SK-N-SH treated with all-trans-retinoic acid at 6 μM for 48 hours (cell line): ENCODE results near the gene PVALEF.

Source experiments
- ATAC-seq: fragments of 200-7000 bp; cut with Tn5 transposase; 3 replicates; pipeline ENCODE4 v1.9.1; 2020; ENCODE audit warnings: mild to moderate bottlenecking, moderate library complexity
- ARNTL ChIP-seq: fragments of 450-650 bp; formaldehyde crosslinking; IDR thresholded peaks from 2 replicates; pipeline ENCODE4 v1.5.0; 2020; ENCODE audit warnings: low read depth, mild to moderate bottlenecking, moderate library complexity, borderline replicate concordance
- BACH2 ChIP-seq: fragments of 250-450 bp; sonication (Bioruptor Pico); IDR thresholded peaks from 2 replicates; pipeline ENCODE4 v1.9.0; 2021; ENCODE audit warnings: mild to moderate bottlenecking, borderline replicate concordance
- CSDC2 ChIP-seq: fragments of 250-450 bp; sonication (Bioruptor Pico); IDR thresholded peaks from 2 replicates; pipeline ENCODE4 v1.5.0; 2020; ENCODE audit warnings: mild to moderate bottlenecking, moderate library complexity
- ESRRG ChIP-seq: fragments of 250-450 bp; sonication (Bioruptor Pico); IDR thresholded peaks from 2 replicates; pipeline ENCODE4 v1.6.1; 2021; ENCODE audit warnings: mild to moderate bottlenecking
- GLIS3 ChIP-seq: fragments of 250-450 bp; sonication (Bioruptor Pico); IDR thresholded peaks from 2 replicates; pipeline ENCODE4 v1.5.0; 2020; ENCODE audit warnings: mild to moderate bottlenecking, moderate library complexity
- ISL1 ChIP-seq: fragments of 250-450 bp; sonication (Bioruptor Pico); IDR thresholded peaks from 2 replicates; pipeline ENCODE4 v2.1.2; 2022; ENCODE audit warnings: mild to moderate bottlenecking, moderate library complexity
- OSR1 ChIP-seq: fragments of 250-450 bp; sonication (Bioruptor Pico); IDR thresholded peaks from 2 replicates; pipeline ENCODE4 v1.8.0; 2022; ENCODE audit warnings: moderate library complexity, mild to moderate bottlenecking, inconsistent platforms
- PPARA ChIP-seq: fragments of 250-450 bp; sonication (Bioruptor Pico); IDR thresholded peaks from 2 replicates; pipeline ENCODE4 v1.5.0; 2020; ENCODE audit warnings: mild to moderate bottlenecking, borderline replicate concordance
- RARB ChIP-seq: fragments of 250-450 bp; sonication (Bioruptor Pico); IDR thresholded peaks from 2 replicates; pipeline ENCODE4 v1.8.0; 2021; ENCODE audit warnings: mild to moderate bottlenecking, moderate library complexity
- SNAI2 ChIP-seq: fragments of 250-450 bp; sonication (Bioruptor Pico); IDR thresholded peaks from 2 replicates; pipeline ENCODE4 v1.5.0; 2020; ENCODE audit warnings: mild to moderate bottlenecking, moderate library complexity
- TCF4 ChIP-seq: fragments of 250-450 bp; sonication (Bioruptor Pico); IDR thresholded peaks from 2 replicates; pipeline ENCODE4 v1.8.0; 2021; ENCODE audit warnings: mild to moderate bottlenecking, moderate library complexity, borderline replicate concordance
- TOX ChIP-seq: fragments of 250-450 bp; sonication (Bioruptor Pico); IDR thresholded peaks from 2 replicates; pipeline ENCODE4 v1.8.0; 2021; ENCODE audit warnings: mild to moderate bottlenecking, moderate library complexity, borderline replicate concordance
- ZC3H10 ChIP-seq: fragments of 250-450 bp; sonication (Bioruptor Pico); IDR thresholded peaks from 2 replicates; pipeline ENCODE4 v1.5.1; 2021; ENCODE audit warnings: mild to moderate bottlenecking, moderate library complexity
- ZFP3 ChIP-seq: fragments of 250-450 bp; sonication (Bioruptor Pico); IDR thresholded peaks from 2 replicates; pipeline ENCODE4 v1.5.0; 2020; ENCODE audit warnings: mild to moderate bottlenecking, moderate library complexity
- ZFP30 ChIP-seq: fragments of 450-650 bp; formaldehyde crosslinking; IDR thresholded peaks from 2 replicates; pipeline ENCODE4 v1.5.0; 2022; ENCODE audit warnings: mild to moderate bottlenecking, moderate library complexity
- ZNF565 ChIP-seq: fragments of 450-650 bp; formaldehyde crosslinking; conservative IDR thresholded peaks from 2 replicates; pipeline ENCODE4 v1.5.0; 2020; ENCODE audit warnings: low read depth, mild to moderate bottlenecking, moderate library complexity
- ZNF70 ChIP-seq: fragments of 450-650 bp; formaldehyde crosslinking; IDR thresholded peaks from 2 replicates; pipeline ENCODE4 v1.5.0; 2020; ENCODE audit warnings: mild to moderate bottlenecking, moderate library complexity
- ZNF8 ChIP-seq: fragments of 450-650 bp; formaldehyde crosslinking; IDR thresholded peaks from 2 replicates; pipeline ENCODE4 v1.5.0; 2020; ENCODE audit warnings: mild to moderate bottlenecking, moderate library complexity
- TF ChIP-seq, protein P1 (sequence below): fragments of 250-450 bp; sonication (Bioruptor Pico); IDR thresholded peaks from 2 replicates; pipeline ENCODE4 v1.5.0; 2020; ENCODE audit warnings: mild to moderate bottlenecking, moderate library complexity
- TF ChIP-seq, protein P2 (sequence below): fragments of 250-450 bp; sonication (Bioruptor Pico); IDR thresholded peaks from 2 replicates; pipeline ENCODE4 v1.5.1; 2021; ENCODE audit warnings: mild to moderate bottlenecking, moderate library complexity
- TF ChIP-seq, protein P3 (sequence below): fragments of 250-450 bp; sonication (Bioruptor Pico); IDR thresholded peaks from 2 replicates; pipeline ENCODE4 v1.8.0; 2021; ENCODE audit warnings: low read depth, mild to moderate bottlenecking, moderate library complexity, borderline replicate concordance
- TF ChIP-seq, protein P4 (sequence below): fragments of 250-450 bp; sonication (Bioruptor Pico); IDR thresholded peaks from 2 replicates; pipeline ENCODE4 v1.8.0; 2020; ENCODE audit warnings: mild to moderate bottlenecking, moderate library complexity, borderline replicate concordance

The PVALEF gene

GRCh38 chr17:81165246-81166032, at the start of gene PVALEF:
Gene PVALEF (plus strand): TSS chr17:81165507. CDS start chr17:81181227, 15,720 bp downstream.
- TF ChIP-seq ZNF70 (peak; percentile 80), ESRRG (CRISPR knock-in tag) (no peak)
- peak; percentile 45 for ATAC-seq

DNA sequence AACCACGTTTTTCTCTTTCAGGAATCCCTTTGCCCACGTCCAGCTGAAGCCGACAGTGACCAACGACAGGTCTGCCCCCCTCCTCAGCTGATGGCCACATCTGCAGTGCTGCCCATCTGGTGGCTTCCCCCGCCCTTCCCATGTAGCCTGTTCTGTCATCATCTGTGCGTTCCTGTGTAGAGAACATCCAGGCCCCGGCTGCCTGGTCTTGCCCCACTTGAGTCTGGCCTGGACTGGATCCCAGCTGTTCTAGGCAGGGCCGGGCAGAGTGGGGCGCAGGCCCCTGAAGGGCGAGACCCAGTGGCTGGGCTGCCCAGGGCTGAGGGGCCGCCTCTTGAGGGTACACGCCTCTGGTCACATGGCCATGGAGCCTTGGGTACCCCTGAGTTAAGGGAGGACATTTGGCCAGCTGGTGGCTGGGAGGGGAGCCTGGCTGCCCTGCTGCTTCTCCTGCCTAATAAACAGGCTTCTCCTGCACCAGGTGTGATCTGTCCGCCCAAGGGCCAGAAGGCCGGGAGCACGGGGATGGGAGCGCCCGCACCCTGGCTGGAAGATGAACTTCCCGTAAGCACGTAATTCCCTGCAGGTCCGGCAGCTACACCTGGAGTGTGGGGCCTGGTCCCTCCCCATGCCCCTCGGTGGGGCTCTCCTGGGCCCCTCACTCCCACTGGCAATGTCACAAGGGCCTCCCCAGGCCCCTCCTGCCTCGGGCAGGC, 49.4 kb upstream of the PVALEF start:
- no peak for TF ChIP-seq ZFP30 (CRISPR knock-in tag)
- TF ChIP-seq TCF4 (CRISPR knock-in tag): peak; percentile 73; the same call in 1 of the 2 replicates
- no peak for TF ChIP-seq ZC3H10 (CRISPR knock-in tag)
- TF ChIP-seq, protein P1, sequence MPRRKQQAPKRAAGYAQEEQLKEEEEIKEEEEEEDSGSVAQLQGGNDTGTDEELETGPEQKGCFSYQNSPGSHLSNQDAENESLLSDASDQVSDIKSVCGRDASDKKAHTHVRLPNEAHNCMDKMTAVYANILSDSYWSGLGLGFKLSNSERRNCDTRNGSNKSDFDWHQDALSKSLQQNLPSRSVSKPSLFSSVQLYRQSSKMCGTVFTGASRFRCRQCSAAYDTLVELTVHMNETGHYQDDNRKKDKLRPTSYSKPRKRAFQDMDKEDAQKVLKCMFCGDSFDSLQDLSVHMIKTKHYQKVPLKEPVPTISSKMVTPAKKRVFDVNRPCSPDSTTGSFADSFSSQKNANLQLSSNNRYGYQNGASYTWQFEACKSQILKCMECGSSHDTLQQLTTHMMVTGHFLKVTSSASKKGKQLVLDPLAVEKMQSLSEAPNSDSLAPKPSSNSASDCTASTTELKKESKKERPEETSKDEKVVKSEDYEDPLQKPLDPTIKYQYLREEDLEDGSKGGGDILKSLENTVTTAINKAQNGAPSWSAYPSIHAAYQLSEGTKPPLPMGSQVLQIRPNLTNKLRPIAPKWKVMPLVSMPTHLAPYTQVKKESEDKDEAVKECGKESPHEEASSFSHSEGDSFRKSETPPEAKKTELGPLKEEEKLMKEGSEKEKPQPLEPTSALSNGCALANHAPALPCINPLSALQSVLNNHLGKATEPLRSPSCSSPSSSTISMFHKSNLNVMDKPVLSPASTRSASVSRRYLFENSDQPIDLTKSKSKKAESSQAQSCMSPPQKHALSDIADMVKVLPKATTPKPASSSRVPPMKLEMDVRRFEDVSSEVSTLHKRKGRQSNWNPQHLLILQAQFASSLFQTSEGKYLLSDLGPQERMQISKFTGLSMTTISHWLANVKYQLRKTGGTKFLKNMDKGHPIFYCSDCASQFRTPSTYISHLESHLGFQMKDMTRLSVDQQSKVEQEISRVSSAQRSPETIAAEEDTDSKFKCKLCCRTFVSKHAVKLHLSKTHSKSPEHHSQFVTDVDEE (CRISPR knock-in tag): 0 out of 2 replicates have a peak, but pooled peaks have one; percentile 25
- TF ChIP-seq ZNF70: peak; percentile 20; the same call in 1 of the 2 replicates
- TF ChIP-seq SNAI2 (CRISPR knock-in tag): no peak
- no peak for TF ChIP-seq PPARA (CRISPR knock-in tag)
- no peak for TF ChIP-seq BACH2
- no peak for TF ChIP-seq OSR1 (CRISPR knock-in tag)
- TF ChIP-seq RARB (CRISPR knock-in tag): no peak
- TF ChIP-seq ZFP3 (CRISPR knock-in tag): no peak
- TF ChIP-seq, protein P2, sequence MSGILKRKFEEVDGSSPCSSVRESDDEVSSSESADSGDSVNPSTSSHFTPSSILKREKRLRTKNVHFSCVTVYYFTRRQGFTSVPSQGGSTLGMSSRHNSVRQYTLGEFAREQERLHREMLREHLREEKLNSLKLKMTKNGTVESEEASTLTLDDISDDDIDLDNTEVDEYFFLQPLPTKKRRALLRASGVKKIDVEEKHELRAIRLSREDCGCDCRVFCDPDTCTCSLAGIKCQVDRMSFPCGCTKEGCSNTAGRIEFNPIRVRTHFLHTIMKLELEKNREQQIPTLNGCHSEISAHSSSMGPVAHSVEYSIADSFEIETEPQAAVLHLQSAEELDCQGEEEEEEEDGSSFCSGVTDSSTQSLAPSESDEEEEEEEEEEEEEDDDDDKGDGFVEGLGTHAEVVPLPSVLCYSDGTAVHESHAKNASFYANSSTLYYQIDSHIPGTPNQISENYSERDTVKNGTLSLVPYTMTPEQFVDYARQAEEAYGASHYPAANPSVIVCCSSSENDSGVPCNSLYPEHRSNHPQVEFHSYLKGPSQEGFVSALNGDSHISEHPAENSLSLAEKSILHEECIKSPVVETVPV (CRISPR knock-in tag): no peak
- no peak for TF ChIP-seq ZNF565
- TF ChIP-seq ZNF8 (CRISPR knock-in tag): no peak
- peak; percentile 7; the same call in 1 of the 3 replicates for ATAC-seq

- TF ChIP-seq OSR1 (CRISPR knock-in tag): no peak
- no peak for TF ChIP-seq ZFP30 (CRISPR knock-in tag)
- TF ChIP-seq TCF4 (CRISPR knock-in tag): no peak
- TF ChIP-seq, protein P3, sequence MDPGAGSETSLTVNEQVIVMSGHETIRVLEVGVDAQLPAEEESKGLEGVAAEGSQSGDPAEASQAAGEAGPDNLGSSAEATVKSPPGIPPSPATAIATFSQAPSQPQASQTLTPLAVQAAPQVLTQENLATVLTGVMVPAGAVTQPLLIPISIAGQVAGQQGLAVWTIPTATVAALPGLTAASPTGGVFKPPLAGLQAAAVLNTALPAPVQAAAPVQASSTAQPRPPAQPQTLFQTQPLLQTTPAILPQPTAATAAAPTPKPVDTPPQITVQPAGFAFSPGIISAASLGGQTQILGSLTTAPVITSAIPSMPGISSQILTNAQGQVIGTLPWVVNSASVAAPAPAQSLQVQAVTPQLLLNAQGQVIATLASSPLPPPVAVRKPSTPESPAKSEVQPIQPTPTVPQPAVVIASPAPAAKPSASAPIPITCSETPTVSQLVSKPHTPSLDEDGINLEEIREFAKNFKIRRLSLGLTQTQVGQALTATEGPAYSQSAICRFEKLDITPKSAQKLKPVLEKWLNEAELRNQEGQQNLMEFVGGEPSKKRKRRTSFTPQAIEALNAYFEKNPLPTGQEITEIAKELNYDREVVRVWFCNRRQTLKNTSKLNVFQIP: no peak
- TF ChIP-seq, protein P4, sequence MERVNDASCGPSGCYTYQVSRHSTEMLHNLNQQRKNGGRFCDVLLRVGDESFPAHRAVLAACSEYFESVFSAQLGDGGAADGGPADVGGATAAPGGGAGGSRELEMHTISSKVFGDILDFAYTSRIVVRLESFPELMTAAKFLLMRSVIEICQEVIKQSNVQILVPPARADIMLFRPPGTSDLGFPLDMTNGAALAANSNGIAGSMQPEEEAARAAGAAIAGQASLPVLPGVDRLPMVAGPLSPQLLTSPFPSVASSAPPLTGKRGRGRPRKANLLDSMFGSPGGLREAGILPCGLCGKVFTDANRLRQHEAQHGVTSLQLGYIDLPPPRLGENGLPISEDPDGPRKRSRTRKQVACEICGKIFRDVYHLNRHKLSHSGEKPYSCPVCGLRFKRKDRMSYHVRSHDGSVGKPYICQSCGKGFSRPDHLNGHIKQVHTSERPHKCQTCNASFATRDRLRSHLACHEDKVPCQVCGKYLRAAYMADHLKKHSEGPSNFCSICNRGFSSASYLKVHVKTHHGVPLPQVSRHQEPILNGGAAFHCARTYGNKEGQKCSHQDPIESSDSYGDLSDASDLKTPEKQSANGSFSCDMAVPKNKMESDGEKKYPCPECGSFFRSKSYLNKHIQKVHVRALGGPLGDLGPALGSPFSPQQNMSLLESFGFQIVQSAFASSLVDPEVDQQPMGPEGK (CRISPR knock-in tag): no peak
- no peak for TF ChIP-seq ARNTL (CRISPR knock-in tag)
- TF ChIP-seq, protein P1 (CRISPR knock-in tag): no peak
- TF ChIP-seq, protein P2 (CRISPR knock-in tag): no peak
- TF ChIP-seq CSDC2: no peak
- no peak for TF ChIP-seq TOX
- TF ChIP-seq GLIS3 (CRISPR knock-in tag): no peak
- no peak for TF ChIP-seq ESRRG (CRISPR knock-in tag)
- TF ChIP-seq BACH2: no peak
- TF ChIP-seq ZC3H10 (CRISPR knock-in tag): no peak
- no peak for TF ChIP-seq SNAI2 (CRISPR knock-in tag)
- TF ChIP-seq ISL1 (CRISPR knock-in tag): no peak
- TF ChIP-seq ZNF8 (CRISPR knock-in tag): no peak
- TF ChIP-seq ZNF70: no peak
- no peak for ATAC-seq
Measured at GRCh38 chr17:81116704-81117103, 48.6 kb upstream of the PVALEF start.
